ENCODE data around the gene XPR1.

The XPR1 gene

GRCh38 chr1:180881806-180882509, 250.1 kb downstream of the XPR1 start:
- no peak for DNase-seq
- in situ Hi-C loops (cut with HindIII; ENCODE audit: low pct_ligation_motif_present, low sequenced_read_pairs) = loop anchor here (25.0 kb wide), 1 partner anchor 280 kb away; no protein-coding TSS in a partner anchor
- TF ChIP-seq CTCF (IDR thresholded peaks at IDR 0.05; ENCODE audit: low read depth, low read length, missing control alignments) = peak; percentile 40
- no peak overlapping the region for H3K27ac ChIP-seq
- no peaks in the 10 kb centered on the region for H3K27me3 ChIP-seq (replicated peaks)
- no peaks in the 10 kb centered on the region for H3K36me3 ChIP-seq (replicated peaks)
- no peak overlapping the region for H3K4me3 ChIP-seq (ENCODE audit: low read depth, low read length)

GRCh38 chr1:180884588-180885300, 252.9 kb downstream of the XPR1 start:
- no peak overlapping the region for H3K4me3 ChIP-seq (ENCODE audit: low read depth, low read length)
- no peaks in the 10 kb centered on the region for H3K36me3 ChIP-seq (replicated peaks)
- in situ Hi-C loops (cut with HindIII; ENCODE audit: low pct_ligation_motif_present, low sequenced_read_pairs) = loop anchor here (25.0 kb wide), 1 partner anchor 278 kb away; no protein-coding TSS in a partner anchor
- no peaks in the 10 kb centered on the region for H3K27me3 ChIP-seq (replicated peaks)
- H3K27ac ChIP-seq = no peak overlapping the region
- TF ChIP-seq CTCF (IDR thresholded peaks at IDR 0.05; ENCODE audit: low read depth, low read length, missing control alignments) = no peak
- no peak for DNase-seq

- Histone ChIP-seq H3K27me3 (replicated peaks) (no peaks in the 10 kb centered on the region), H3K4me3 (ENCODE audit: low read depth, low read length) (no peak overlapping the region)
- no peak for DNase-seq
These were observed 254.5 kb downstream of the XPR1 start for GRCh38 chr1:180886338-180886737.

GRCh38 chr1:180887841-180888240, 256.0 kb downstream of the XPR1 start:
- no peak for TF ChIP-seq CTCF (IDR thresholded peaks at IDR 0.05; ENCODE audit: low read depth, low read length, missing control alignments)
- no peaks in the 10 kb centered on the region for H3K36me3 ChIP-seq (replicated peaks)
- no peaks in the 10 kb centered on the region for H3K27me3 ChIP-seq (replicated peaks)
- no peak overlapping the region for H3K27ac ChIP-seq
- no peak overlapping the region for H3K4me3 ChIP-seq (ENCODE audit: low read depth, low read length)
- in situ Hi-C loops (cut with HindIII; ENCODE audit: low pct_ligation_motif_present, low sequenced_read_pairs) = loop anchor here (25.0 kb wide), 1 partner anchor 274 kb away; no protein-coding TSS in a partner anchor
- no peak for DNase-seq

More at GRCh38 chr1:180886338-180886737, 254.5 kb downstream of the XPR1 start:
- in situ Hi-C loops (cut with HindIII; ENCODE audit: low pct_ligation_motif_present, low sequenced_read_pairs) = loop anchor here (25.0 kb wide), 1 partner anchor 276 kb away; no protein-coding TSS in a partner anchor
- TF ChIP-seq CTCF (IDR thresholded peaks at IDR 0.05; ENCODE audit: low read depth, low read length, missing control alignments) = no peak
- no peak overlapping the region for H3K27ac ChIP-seq
- no peaks in the 10 kb centered on the region for H3K36me3 ChIP-seq (replicated peaks)

- in situ Hi-C loops (cut with HindIII; ENCODE audit: low pct_ligation_motif_present, low sequenced_read_pairs) = loop anchor here (25.0 kb wide), 1 partner anchor 273 kb away; no protein-coding TSS in a partner anchor
- no peaks in the 10 kb centered on the region for H3K27me3 ChIP-seq (replicated peaks)
- H3K27ac ChIP-seq = no peak overlapping the region
- TF ChIP-seq CTCF (IDR thresholded peaks at IDR 0.05; ENCODE audit: low read depth, low read length, missing control alignments) = no peak
- H3K4me3 ChIP-seq (ENCODE audit: low read depth, low read length) = no peak overlapping the region
- no peaks in the 10 kb centered on the region for H3K36me3 ChIP-seq (replicated peaks)
- no peak for DNase-seq
These were observed 257.0 kb downstream of the XPR1 start for GRCh38 chr1:180888870-180889269.
